Measurements from ENCODE around the gene SPTBN2.
"Not testable (repeated sequence)": the region's sequence is repeated elsewhere in the genome, so short reads cannot be mapped to it uniquely, and the experiment has no call there.

The SPTBN2 gene

GRCh38 chr11:66684635-66685034 is 44.4 kb downstream of the SPTBN2 start:
- DNase-seq, result no peak

- DNase-seq, result no peak
Observed at GRCh38 chr11:66683877-66684276, 45.1 kb downstream of the SPTBN2 start.

DNA sequence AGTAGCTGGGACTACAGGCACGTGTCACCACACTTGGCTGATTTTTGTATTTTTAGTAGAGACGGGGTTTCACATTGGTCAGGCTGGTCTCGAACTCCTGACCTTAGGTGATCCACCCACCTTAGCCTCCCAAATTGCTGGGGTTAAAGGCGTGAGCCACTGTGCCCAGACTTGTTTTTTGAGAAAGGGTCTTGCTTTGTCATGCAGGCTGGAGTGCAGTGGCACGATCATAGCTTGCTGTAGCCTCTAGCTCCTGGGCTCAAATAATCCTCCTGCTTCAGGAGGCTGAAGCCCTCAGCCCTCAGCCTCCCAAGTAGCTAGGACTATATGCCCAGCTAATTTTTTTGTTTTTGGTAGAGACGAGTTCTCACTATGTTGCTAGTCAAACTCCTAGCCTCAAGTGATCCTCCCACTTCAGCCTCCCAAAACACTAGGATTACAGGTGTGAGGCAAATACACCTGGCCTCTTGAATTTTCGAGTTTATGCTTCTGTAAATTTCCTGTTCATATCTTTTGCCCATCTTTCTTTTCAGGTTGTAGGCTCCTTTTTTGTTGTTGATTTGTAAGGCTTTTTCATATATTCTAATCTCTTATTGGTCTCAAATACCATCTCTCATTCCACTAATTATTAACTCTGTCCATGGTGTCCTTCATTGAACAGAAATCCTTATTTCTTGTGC is 47.9 kb downstream of the SPTBN2 start:
- no peak for DNase-seq

DNA sequence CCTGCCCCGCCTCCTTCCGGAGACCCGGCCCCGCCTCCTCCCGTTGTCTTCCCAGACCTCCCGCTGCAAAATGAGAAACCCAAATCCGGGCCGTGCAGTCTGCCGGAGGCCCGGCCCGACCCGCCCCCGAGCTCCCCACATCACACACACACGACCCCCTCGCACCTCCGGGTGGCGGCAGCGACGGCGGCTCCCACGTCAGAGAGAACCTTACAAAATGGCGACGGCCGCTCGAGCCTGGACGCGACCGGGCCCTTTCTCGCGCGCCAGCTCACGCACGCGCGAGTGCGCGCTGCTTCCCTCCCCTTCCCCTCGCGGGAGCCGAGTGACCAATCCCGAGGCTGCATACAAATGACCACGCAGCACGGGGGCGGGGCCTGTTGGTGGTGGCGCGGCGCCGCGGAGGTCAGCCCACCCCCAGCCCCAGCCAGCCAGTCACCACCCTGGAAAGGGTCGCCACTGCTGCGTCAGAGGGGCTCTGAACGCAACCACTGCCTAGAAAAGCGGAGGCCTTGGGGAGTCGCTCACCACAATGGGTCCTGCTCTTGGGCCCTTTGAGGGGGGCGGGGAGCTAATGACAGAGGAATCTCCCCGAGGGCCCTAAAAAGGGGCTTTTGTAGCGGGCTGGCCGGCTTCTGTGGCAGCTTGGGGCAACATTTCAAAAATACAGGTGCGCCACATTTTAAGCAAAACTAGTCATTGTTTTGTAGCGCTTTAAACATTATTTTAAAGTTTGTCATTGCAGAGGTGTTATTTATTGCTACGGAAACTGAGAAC is 51.2 kb downstream of the SPTBN2 start, which contains the start of gene RBM4B:
RBM4B (minus strand) TSS at position 289 of the 777 bp plus-strand sequence. CDS start 808 bp downstream, outside the sequence.
- peak; percentile 95 for DNase-seq

GRCh38 chr11:66676931-66677598 is 52.0 kb downstream of the SPTBN2 start:
- DNase-seq, result no peak

DNA sequence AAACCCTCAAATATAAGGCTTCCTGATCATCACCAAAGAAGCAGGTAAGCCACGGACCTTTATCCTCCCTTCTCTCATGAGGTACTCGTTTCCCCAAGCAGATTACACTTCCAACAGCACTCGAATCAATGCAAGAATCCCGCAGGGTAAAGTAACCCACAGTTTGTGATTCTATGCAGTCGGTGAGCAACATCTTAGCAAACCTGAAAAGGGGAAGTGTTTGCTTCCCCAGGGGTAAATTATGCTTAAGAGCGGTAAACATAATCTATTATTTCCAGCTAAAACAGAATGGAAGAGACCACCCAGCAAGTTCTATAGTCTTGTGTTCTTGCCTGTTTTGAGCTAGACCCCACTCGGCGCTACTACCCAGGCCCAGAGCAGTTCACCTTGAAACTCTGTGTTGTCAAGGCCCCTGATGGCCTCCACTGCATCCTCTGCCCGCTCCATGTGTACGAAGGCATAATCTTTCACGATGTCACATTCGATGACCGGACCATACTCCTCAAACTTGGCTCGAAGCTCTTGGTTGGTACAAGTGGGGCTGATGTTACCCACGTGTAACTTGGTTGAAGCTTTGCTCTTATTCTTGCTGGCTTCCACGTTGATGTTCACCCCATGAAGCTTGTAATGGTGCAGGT is 52.6 kb downstream of the SPTBN2 start:
- no peak for DNase-seq

GRCh38 chr11:66674964-66675602 is 53.9 kb downstream of the SPTBN2 start:
- no peak for DNase-seq

DNA sequence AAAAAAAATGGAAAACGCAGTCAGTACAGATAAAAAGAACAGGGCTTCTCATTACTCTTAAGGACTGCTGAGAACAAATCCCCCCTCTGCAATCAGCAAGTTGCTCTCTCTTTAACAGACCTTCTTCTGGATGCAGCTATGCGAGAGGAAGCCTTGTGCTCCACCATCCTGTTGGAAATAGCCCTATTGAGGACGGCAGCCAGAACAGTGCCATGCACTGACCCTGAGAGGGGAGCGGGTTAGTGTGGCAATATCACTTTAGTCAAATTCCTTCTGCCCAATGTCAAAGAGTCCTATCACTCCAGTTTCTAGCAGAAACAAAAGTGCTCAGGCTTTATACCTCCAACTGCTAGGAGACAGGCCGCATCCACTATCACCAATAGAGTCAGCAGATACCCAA is 58.2 kb downstream of the SPTBN2 start:
- DNase-seq, result no peak

GRCh38 chr11:66665369-66665768 is 63.6 kb downstream of the SPTBN2 start:
- no peak for DNase-seq

DNA sequence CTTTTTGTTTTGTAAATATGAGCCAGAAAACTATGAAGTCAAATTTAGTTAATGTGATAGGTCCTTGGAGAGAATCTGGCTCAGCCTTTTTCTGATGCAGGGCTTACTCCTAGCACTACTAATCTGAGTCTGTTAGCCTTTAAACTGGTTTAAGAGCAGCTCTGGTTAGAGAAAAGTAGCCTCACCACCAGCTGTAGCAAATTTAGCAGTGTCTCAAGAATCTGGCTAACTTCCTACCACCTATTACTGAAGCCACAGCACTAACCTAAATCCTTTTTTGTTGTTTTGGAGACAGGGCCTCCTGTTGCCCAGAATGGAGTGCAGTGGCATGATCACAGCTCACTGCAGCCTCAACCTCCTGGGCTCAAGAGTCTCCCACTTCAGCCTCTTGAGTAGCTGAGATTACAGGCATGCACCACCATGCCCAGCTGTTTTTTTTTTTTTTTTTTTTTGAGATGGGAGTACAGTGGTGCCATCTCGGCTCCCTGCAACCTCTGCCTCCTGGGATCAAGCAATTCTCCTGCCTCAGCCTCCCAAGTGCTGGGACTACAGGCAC is 65.2 kb downstream of the SPTBN2 start:
- no peak for DNase-seq

GRCh38 chr11:66659763-66660162 is 69.3 kb downstream of the SPTBN2 start:
- DNase-seq, result no peak

DNA sequence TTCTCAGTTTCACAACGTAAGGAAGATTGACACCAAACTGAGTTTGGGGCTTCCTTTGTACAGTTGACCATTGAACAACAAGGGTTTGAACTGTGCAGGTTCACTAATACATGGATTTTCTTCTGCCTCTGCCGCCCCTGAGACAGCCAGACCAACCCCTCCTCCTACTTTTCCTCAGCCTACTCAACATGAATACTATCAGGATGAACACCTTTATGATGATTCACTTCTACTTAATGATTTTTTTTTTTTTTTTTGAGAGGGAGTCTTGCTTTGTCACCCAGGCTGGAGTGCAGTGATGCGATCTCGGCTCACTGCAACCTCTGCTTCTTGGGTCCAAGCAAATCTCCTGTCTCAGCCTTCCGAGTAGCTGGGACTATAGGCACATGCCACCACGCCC is 75.9 kb downstream of the SPTBN2 start:
- DNase-seq, result no peak

- DNase-seq, result no peak
Observed at GRCh38 chr11:66652651-66653050, 76.4 kb downstream of the SPTBN2 start.

DNA sequence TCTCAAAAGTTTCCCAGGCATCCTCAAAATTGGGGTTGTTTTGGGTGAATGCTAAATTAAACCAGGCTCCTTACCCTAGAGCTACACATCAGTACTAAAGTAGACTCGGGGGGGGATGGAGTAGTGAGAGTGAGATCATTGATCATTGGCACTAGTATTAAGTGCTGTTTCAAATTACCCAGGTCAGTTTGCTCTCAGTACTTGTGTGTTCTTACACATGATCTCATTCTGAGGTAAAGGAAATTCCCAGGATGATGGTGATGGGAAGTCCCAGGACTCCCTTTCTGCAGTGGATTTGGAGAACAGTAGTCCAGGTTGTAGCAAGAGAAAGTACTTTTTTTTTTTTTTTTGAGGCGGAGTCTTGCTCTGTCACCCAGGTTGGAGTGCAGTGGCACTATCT is 78.0 kb downstream of the SPTBN2 start:
- DNase-seq, result no peak

DNA sequence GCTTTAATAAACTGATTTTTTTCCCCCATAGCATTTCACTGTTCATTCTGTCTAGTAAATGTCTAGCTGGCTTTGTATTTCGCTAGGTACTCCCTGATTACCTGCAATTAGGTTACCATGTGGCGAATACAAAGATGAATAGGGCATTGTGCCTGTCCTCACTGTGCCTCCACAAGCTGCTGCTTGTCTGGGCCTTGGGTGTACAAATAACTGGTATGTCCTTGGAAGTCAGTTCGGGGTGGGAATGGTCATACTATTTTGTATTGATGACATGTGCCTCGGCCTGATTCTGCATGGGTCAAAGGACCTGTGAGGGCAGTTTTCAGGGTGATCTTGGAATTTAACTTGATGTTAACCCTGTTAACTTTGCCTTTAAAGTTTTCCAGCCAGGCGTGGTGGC is 79.1 kb downstream of the SPTBN2 start:
- DNase-seq, result no peak

GRCh38 chr11:66646828-66647227 is 82.2 kb downstream of the SPTBN2 start:
- DNase-seq, result no peak

DNA sequence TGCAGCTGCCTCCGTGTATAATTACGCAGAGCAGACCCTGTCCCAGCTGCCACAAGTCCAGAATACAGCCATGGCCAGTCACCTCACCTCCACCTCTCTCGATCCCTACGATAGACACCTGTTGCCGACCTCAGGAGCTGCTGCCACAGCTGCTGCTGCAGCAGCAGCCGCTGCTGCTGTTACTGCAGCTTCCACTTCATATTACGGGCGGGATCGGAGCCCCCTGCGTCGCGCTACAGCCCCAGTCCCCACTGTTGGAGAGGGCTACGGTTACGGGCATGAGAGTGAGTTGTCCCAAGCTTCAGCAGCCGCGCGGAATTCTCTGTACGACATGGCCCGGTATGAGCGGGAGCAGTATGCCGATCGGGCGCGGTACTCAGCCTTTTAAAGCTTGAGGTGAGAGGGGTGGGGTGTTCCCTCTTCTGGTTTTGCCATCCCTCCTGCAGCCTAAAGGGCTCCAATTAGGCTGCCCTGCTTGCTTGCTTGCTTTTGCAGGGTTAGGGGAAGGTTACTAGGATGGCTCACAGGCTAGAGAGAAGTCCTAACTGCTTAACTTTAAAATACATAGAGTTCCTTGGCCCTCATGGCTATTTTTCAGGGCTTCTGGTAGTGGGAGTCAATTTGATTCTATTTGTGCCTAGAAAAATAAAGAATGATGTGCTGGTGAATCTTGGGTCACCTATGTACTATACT is 85.1 kb downstream of the SPTBN2 start:
- DNase-seq, result no peak

- no peak for DNase-seq
Observed at GRCh38 chr11:66641834-66642233, 87.2 kb downstream of the SPTBN2 start.

DNA sequence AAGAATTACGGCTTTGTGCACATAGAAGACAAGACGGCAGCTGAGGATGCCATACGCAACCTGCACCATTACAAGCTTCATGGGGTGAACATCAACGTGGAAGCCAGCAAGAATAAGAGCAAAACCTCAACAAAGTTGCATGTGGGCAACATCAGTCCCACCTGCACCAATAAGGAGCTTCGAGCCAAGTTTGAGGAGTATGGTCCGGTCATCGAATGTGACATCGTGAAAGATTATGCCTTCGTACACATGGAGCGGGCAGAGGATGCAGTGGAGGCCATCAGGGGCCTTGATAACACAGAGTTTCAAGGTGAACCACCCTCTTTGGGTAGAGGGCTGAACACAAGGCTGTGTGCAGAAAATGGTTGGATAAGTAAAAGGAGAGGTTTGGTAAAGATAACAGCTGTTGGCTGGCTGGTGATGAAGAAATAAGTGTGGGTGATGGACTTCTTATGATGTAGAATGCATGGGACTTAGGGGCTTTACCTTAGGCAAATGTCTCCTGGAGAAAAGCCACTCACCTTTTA is 89.1 kb downstream of the SPTBN2 start:
- DNase-seq, result not testable (repeated sequence)

- DNase-seq, result no peak
Observed at GRCh38 chr11:66639066-66639813, 89.8 kb downstream of the SPTBN2 start.
